HCT116 (cell line): ENCODE data around the gene CHST8. TPM values are rescaled to one million over a fixed set of nuclear protein-coding genes. Genes with fewer than 3 reads are reported as not detected.

Experiments
- ATAC-seq: fragments of 200-7000 bp; cut with Tn5 transposase; 2 replicates; pipeline ENCODE4 v1.9.1; 2020; ENCODE audit warnings: mild to moderate bottlenecking, moderate library complexity
- BruUV-seq: library from RNA; stranded (reverse); fragments of 400-500 nt; replicated peaks from 2 replicates; lab custom pipeline; 2021; lab: Mats Ljungman, UMichigan
- CTCF ChIA-PET: fragments of 300-600 bp; sonication (Branson Sonifier 250); formaldehyde crosslinking; loops from one replicate; lab custom pipeline; 2021; ENCODE audit warnings: antibody characterized with exemption; lab: Charles Lee
- POLR2A ChIA-PET: fragments of 300-600, 350-600 bp; sonication (Branson Sonifier 250); formaldehyde crosslinking; loops from one replicate; lab custom pipeline; 2021; ENCODE audit warnings: antibody characterized with exemption; lab: Charles Lee
- RAD21 ChIA-PET, 2 experiments: fragments of 300-600 bp; sonication (Branson Sonifier 250); formaldehyde crosslinking; loops; one replicate each; lab custom pipeline; 2023; ENCODE audit warnings: low total read pairs in 2 of 2; ENCODE audit not compliant: uncharacterized antibody in 2 of 2, unreplicated experiment in 2 of 2, low non-redundant PET in 1 of 2; lab: Charles Lee
- DNase-seq: peaks from one replicate; pipeline ENCODE4 v3.0.0-alpha.2; 2010; ENCODE audit warnings: low read depth, low spot score
- H2AFZ ChIP-seq: fragments of 200-600 bp; shearing (Covaris generic), sonication (generic); 2 replicates; pipeline ENCODE4 v1.6.1; 2017; ENCODE audit warnings: low read depth, mixed run types, mixed read lengths, antibody characterized with exemption, low read length; ENCODE audit not compliant: poor library complexity, severe bottlenecking
- H3K27ac ChIP-seq: 2 replicates; pipeline ENCODE4 v1.5.1; 2012; ENCODE audit warnings: low read depth, low read length
- H3K27me3 ChIP-seq: fragments of 200-600 bp; sonication (generic); 2 replicates; pipeline ENCODE4 v1.6.1; 2016; ENCODE audit warnings: mixed run types, low read length, mixed read lengths; ENCODE audit not compliant: insufficient read depth
- H3K36me3 ChIP-seq, 2 experiments: fragments of 200-500 bp in 1 of 2; fragments of 200-600 bp in 1 of 2; sonication (Bioruptor generic) in 1 of 2; sonication (generic) in 1 of 2; 2 replicates each; pipeline versions ENCODE4 v1.5.1 to v1.6.1; 2014 to 2016; ENCODE audit warnings: low read length in 2 of 2, inconsistent platforms in 1 of 2, mixed read lengths in 1 of 2, mixed run types in 1 of 2; ENCODE audit not compliant: insufficient read depth in 2 of 2, control insufficient read depth in 1 of 2
- H3K4me1 ChIP-seq, 2 experiments: fragments of 200-600 bp in 1 of 2; sonication (generic) in 1 of 2; 2 replicates each; pipeline versions ENCODE4 v1.5.1 to v1.6.1; 2012 to 2017; ENCODE audit warnings: low read length in 2 of 2, inconsistent platforms in 1 of 2, mild to moderate bottlenecking in 1 of 2, mixed read lengths in 1 of 2, mixed run types in 1 of 2, moderate library complexity in 1 of 2; ENCODE audit not compliant: insufficient read depth in 2 of 2, control insufficient read depth in 1 of 2
- H3K4me2 ChIP-seq: fragments of 200-600 bp; sonication (generic); 2 replicates; pipeline ENCODE4 v1.6.1; 2017; ENCODE audit warnings: mixed run types, low read length, mixed read lengths
- H3K4me3 ChIP-seq, 2 experiments: fragments of 200-600 bp in 1 of 2; sonication (generic) in 1 of 2; replicated peaks in 1 of 2; 2 replicates each; pipeline ENCODE4 v1.5.1; 2011 to 2016; ENCODE audit warnings: low read length in 2 of 2, control low read depth in 1 of 2, low read depth in 1 of 2, mild to moderate bottlenecking in 1 of 2, mixed read lengths in 1 of 2, mixed run types in 1 of 2
- H3K79me2 ChIP-seq: fragments of 200-600 bp; sonication (generic); 2 replicates; pipeline ENCODE4 v1.6.1; 2017; ENCODE audit warnings: mild to moderate bottlenecking, mixed run types, low read length, moderate library complexity, mixed read lengths; ENCODE audit not compliant: insufficient read depth
- H3K9ac ChIP-seq: fragments of 200-600 bp; sonication (generic); 2 replicates; pipeline ENCODE4 v1.6.1; 2016; ENCODE audit warnings: low read length, mixed read lengths
- H3K9me2 ChIP-seq: fragments of 200-600 bp; sonication (generic), shearing (Covaris generic); 2 replicates; pipeline ENCODE4 v1.6.1; 2017; ENCODE audit warnings: mixed run types, mild to moderate bottlenecking, moderate library complexity; ENCODE audit not compliant: insufficient read depth
- H3K9me3 ChIP-seq, 2 experiments: fragments of 200-500 bp in 1 of 2; fragments of 200-600 bp in 1 of 2; sonication (Bioruptor generic) in 1 of 2; sonication (generic) in 1 of 2; 2 replicates each; pipeline ENCODE4 v1.6.1; 2014 to 2017; ENCODE audit warnings: low read length in 2 of 2, mixed read lengths in 2 of 2, inconsistent platforms in 1 of 2, low read depth in 1 of 2, mild to moderate bottlenecking in 1 of 2, mixed run types in 1 of 2, moderate library complexity in 1 of 2; ENCODE audit not compliant: control insufficient read depth in 1 of 2, insufficient read depth in 1 of 2
- H4K20me1 ChIP-seq: fragments of 200-600 bp; sonication (generic), shearing (Covaris generic); 2 replicates; pipeline ENCODE4 v1.6.1; 2017; ENCODE audit warnings: mixed run types, mild to moderate bottlenecking, moderate library complexity; ENCODE audit not compliant: insufficient read depth
- EGR1 ChIP-seq: IDR thresholded peaks from 2 replicates; pipeline ENCODE4 v1.6.1; 2012; ENCODE audit warnings: low read depth
- ELF1 ChIP-seq: IDR thresholded peaks from 2 replicates; pipeline ENCODE4 v1.6.1; 2012; ENCODE audit warnings: low read depth, borderline replicate concordance
- EZH2phosphoT487 ChIP-seq: fragments of 200-600 bp; IDR thresholded peaks from 2 replicates; pipeline ENCODE4 v1.6.1; 2018; ENCODE audit warnings: antibody characterized with exemption, borderline replicate concordance
- FOSL1 ChIP-seq: IDR thresholded peaks from 2 replicates; pipeline ENCODE4 v1.6.1; 2012; ENCODE audit warnings: low read depth
- MAX ChIP-seq: IDR thresholded peaks from 2 replicates; pipeline ENCODE4 v1.6.1; 2012
- POLR2A ChIP-seq: IDR thresholded peaks from 2 replicates; pipeline ENCODE4 v1.7.0; 2011; ENCODE audit warnings: borderline replicate concordance; ENCODE audit not compliant: insufficient read depth, insufficient read length; ENCODE audit errors: extremely low read depth
- POLR2AphosphoS5 ChIP-seq: IDR thresholded peaks from 2 replicates; pipeline ENCODE4 v1.6.1; 2011; ENCODE audit warnings: mild to moderate bottlenecking, low read depth, low read length, moderate library complexity
- RAD21 ChIP-seq: IDR thresholded peaks from 2 replicates; pipeline ENCODE4 v1.6.1; 2012; ENCODE audit warnings: low read depth, mild to moderate bottlenecking
- SIN3A ChIP-seq: IDR thresholded peaks from 2 replicates; pipeline ENCODE4 v1.6.1; 2012; ENCODE audit warnings: low read depth
- SP1 ChIP-seq: IDR thresholded peaks from 2 replicates; pipeline ENCODE4 v1.6.1; 2012; ENCODE audit warnings: low read depth
- SRF ChIP-seq: IDR thresholded peaks from 2 replicates; pipeline ENCODE4 v1.6.1; 2012; ENCODE audit warnings: low read depth
- TCF7L2 ChIP-seq: IDR thresholded peaks from 2 replicates; pipeline ENCODE4 v1.7.0; 2011; ENCODE audit warnings: borderline replicate concordance, inconsistent platforms; ENCODE audit not compliant: insufficient read depth, insufficient read length; ENCODE audit errors: extremely low read depth
- ZFX ChIP-seq: fragments of 450-650 bp; IDR thresholded peaks from 2 replicates; pipeline ENCODE4 v1.6.1; 2017
- ZNF274 ChIP-seq: fragments of 200-500 bp; sonication (Bioruptor generic); IDR thresholded peaks from 2 replicates; pipeline ENCODE4 v1.6.1; 2014; ENCODE audit warnings: mild to moderate bottlenecking, low read depth, low read length, inconsistent platforms
- intact Hi-C: fragments of 100-400 bp; cut with micrococcal nuclease; formaldehyde crosslinking; loops from 2 replicates; pipeline ENCODE4 v1.10.0; 2022
- total RNA-seq: library from RNA; stranded (reverse); gene quantifications from one replicate; pipeline ENCODE4 v1.2.1, GENCODE V29; 2021; ENCODE audit not compliant: unreplicated experiment
- TF ChIP-seq, protein P1 (sequence below): IDR thresholded peaks from 2 replicates; pipeline ENCODE4 v1.6.1; 2011; ENCODE audit warnings: mild to moderate bottlenecking, low read length, moderate library complexity; ENCODE audit not compliant: insufficient replicate concordance; ENCODE audit errors: extremely low read depth

The CHST8 gene
- total RNA-seq, 1 experiment from 2014 or later = not detected

- no peak for DNase-seq
- POLR2A ChIA-PET = no interaction called here
- Histone ChIP-seq H3K4me2 (no peak overlapping the region), H3K27ac (no peak overlapping the region), H3K36me3 (no peaks in the 10 kb centered on the region), H3K4me3 (no peak overlapping the region), H3K27me3 (peaks cover 41% of the 10 kb centered on the region), H3K79me2 (no peaks in the 10 kb centered on the region), H4K20me1 (no peaks in the 10 kb centered on the region), H3K9me3 (0 out of 4 replicates have a peak, but pooled peaks cover 0 to 4% of the 10 kb centered on the region in 2 experiments)
- intact Hi-C loops = no loop called here
- CTCF ChIA-PET = no interaction called here
- TF ChIP-seq RAD21 (no peak), TCF7L2 (no peak), POLR2A (no peak), MAX (no peak), POLR2AphosphoS5 (no peak)
- TF ChIP-seq, all 23 proteins: peak for 0
- Histone ChIP-seq H2AFZ (no peak overlapping the region), H3K9me2 (no peaks in the 10 kb centered on the region), H3K9ac (no peak overlapping the region), H3K4me1 (no peaks in the 10 kb centered on the region)
- ATAC-seq = no peak
- BruUV-seq = no TSS peak
- RAD21 ChIA-PET = no interaction called here
Observed at GRCh38 chr19:33612928-33613619, 8.7 kb upstream of the CHST8 start.

DNA sequence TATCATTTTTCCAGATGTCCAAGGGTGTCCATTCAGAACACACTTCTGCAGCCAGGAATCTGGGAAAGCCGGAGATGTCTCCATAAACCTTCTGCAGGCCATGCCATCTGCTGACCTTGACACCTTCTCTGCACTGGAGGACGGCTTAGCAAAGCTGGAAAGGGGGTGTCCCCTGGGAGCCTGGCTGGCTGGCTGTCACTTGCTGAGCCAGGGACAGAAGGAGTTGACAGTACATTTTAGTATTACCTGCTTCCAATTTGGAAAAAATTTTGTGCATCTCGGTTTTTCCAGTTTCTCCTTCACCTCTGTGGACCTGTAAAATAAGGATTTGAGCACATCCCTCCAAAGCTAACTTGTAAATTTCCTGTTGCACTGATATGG lies 8.1 kb upstream of the CHST8 start:
- Histone ChIP-seq H3K4me3 (no peak overlapping the region), H3K27ac (no peak overlapping the region), H3K4me2 (no peak overlapping the region), H3K9me3 (0 out of 4 replicates have a peak, but pooled peaks cover 0 to 4% of the 10 kb centered on the region in 2 experiments), H3K9ac (no peak overlapping the region), H3K4me1 (no peaks in the 10 kb centered on the region), H3K9me2 (no peaks in the 10 kb centered on the region), H2AFZ (no peak overlapping the region), H3K36me3 (no peaks in the 10 kb centered on the region), H4K20me1 (no peaks in the 10 kb centered on the region), H3K79me2 (no peaks in the 10 kb centered on the region), H3K27me3 (peaks cover 41% of the 10 kb centered on the region)
- DNase-seq (no peak), ATAC-seq (no peak)
- ChIA-PET RAD21 (no interaction called here), CTCF (no interaction called here), POLR2A (no interaction called here)
- no TSS peak for BruUV-seq
- intact Hi-C loops = no loop called here
- TF ChIP-seq ELF1 = no peak
- TF ChIP-seq, protein P1, sequence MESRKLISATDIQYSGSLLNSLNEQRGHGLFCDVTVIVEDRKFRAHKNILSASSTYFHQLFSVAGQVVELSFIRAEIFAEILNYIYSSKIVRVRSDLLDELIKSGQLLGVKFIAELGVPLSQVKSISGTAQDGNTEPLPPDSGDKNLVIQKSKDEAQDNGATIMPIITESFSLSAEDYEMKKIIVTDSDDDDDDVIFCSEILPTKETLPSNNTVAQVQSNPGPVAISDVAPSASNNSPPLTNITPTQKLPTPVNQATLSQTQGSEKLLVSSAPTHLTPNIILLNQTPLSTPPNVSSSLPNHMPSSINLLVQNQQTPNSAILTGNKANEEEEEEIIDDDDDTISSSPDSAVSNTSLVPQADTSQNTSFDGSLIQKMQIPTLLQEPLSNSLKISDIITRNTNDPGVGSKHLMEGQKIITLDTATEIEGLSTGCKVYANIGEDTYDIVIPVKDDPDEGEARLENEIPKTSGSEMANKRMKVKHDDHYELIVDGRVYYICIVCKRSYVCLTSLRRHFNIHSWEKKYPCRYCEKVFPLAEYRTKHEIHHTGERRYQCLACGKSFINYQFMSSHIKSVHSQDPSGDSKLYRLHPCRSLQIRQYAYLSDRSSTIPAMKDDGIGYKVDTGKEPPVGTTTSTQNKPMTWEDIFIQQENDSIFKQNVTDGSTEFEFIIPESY = no peak
- TF ChIP-seq SRF = no peak
- TF ChIP-seq POLR2AphosphoS5 = no peak
- TF ChIP-seq SP1 = no peak
- no peak for TF ChIP-seq ZFX
- no peak for TF ChIP-seq TCF7L2
- TF ChIP-seq EZH2phosphoT487 = no peak
- TF ChIP-seq FOSL1 = no peak
- no peak for TF ChIP-seq MAX
- TF ChIP-seq SIN3A = no peak
- TF ChIP-seq POLR2A = no peak
- TF ChIP-seq ZNF274 = no peak
- TF ChIP-seq EGR1 = no peak
